HG03575 (cell line): ENCODE results near the gene HNRNPL.
A peak's percentile ranks its signal among the peaks of the same experiment; 100 is the strongest.
"Not testable (repeated sequence)": the region's sequence is repeated elsewhere in the genome, so short reads cannot be mapped to it uniquely, and the experiment has no call there.

Experiments used
- ATAC-seq: cut with Tn5 transposase; IDR thresholded peaks from one replicate; pipeline ENCODE4 v1.9.1; 2021; ENCODE audit not compliant: unreplicated experiment, insufficient number of reproducible peaks, low FRiP score; ENCODE audit errors: extremely low read depth

HNRNPL gene

GRCh38 chr19:38873400-38873799, 23.6 kb upstream of the HNRNPL start:
- ATAC-seq: not testable (repeated sequence)

GRCh38 chr19:38870612-38871011, 20.8 kb upstream of the HNRNPL start:
- no peak for ATAC-seq

GRCh38 chr19:38869836-38870607, 20.2 kb upstream of the HNRNPL start:
- ATAC-seq: no peak

GRCh38 chr19:38869160-38869835, 19.5 kb upstream of the HNRNPL start:
- no peak for ATAC-seq

- ATAC-seq: no peak
Measured at GRCh38 chr19:38868551-38868950, 18.8 kb upstream of the HNRNPL start.

- ATAC-seq: no peak
Measured at GRCh38 chr19:38867171-38867780, 17.5 kb upstream of the HNRNPL start.

- ATAC-seq: no peak
Measured at GRCh38 chr19:38862321-38863059, 12.7 kb upstream of the HNRNPL start.

- ATAC-seq: no peak
Measured at GRCh38 chr19:38861368-38861767, 11.6 kb upstream of the HNRNPL start.

- not testable (repeated sequence) for ATAC-seq
Measured at GRCh38 chr19:38859631-38860204, 9.9 kb upstream of the HNRNPL start.

GRCh38 chr19:38856813-38857212, 7.0 kb upstream of the HNRNPL start:
- ATAC-seq: no peak

GRCh38 chr19:38855751-38856150, 6.0 kb upstream of the HNRNPL start:
- ATAC-seq: not testable (repeated sequence)

GRCh38 chr19:38854961-38855360, 5.2 kb upstream of the HNRNPL start:
- ATAC-seq: not testable (repeated sequence)

- no peak for ATAC-seq
Measured at GRCh38 chr19:38853214-38853613, 3.4 kb upstream of the HNRNPL start.

- no peak for ATAC-seq
Measured at GRCh38 chr19:38852231-38853044, 2.7 kb upstream of the HNRNPL start.

- ATAC-seq: no peak
Measured at GRCh38 chr19:38851622-38852230, 1.9 kb upstream of the HNRNPL start.

- ATAC-seq: no peak
Measured at GRCh38 chr19:38850976-38851621, 1.3 kb upstream of the HNRNPL start.

GRCh38 chr19:38850436-38850975, 720 bp upstream of the HNRNPL start:
- ATAC-seq: peak; percentile 67
